Prostate gland (tissue), 2 donors: ENCODE measurements around the gene GNAZ. TPM values are rescaled to one million over a fixed set of nuclear protein-coding genes. Genes with fewer than 3 reads are reported as not detected.

Experiments used
- DNase-seq: peaks from one replicate; pipeline ENCODE4 v3.0.0-alpha.2; 2019; ENCODE audit warnings: low spot score
- H3K27ac ChIP-seq, 2 donors: fragments of 200-600 bp; sonication (generic); 2 replicates each; pipeline ENCODE4 v1.5.1; 2017 to 2019
- H3K27me3 ChIP-seq: fragments of 200-600 bp; sonication (generic); replicated peaks from 2 replicates; pipeline ENCODE4 v1.5.1; 2019; ENCODE audit not compliant: insufficient read depth
- H3K36me3 ChIP-seq, 2 donors: fragments of 200-600 bp; sonication (generic); 1 replicate in 1 of 2; 2 replicates in 1 of 2; pipeline versions ENCODE4 v1.5.1 to v1.8.1; 2017 to 2019
- H3K4me1 ChIP-seq: fragments of 200-600 bp; sonication (generic); replicated peaks from 2 replicates; pipeline ENCODE4 v1.5.1; 2019
- H3K4me3 ChIP-seq, 2 donors: fragments of 200-600 bp; sonication (generic); 2 replicates each; pipeline ENCODE4 v1.5.1; 2017 to 2019
- H3K9me3 ChIP-seq: fragments of 200-600 bp; sonication (generic); 2 replicates; pipeline ENCODE4 v1.5.1; 2017
- CTCF ChIP-seq, 4 experiments: fragments of 200-600 bp in 2 of 4; fragments of 450-650 bp in 2 of 4; sonication (generic) in 2 of 4; IDR thresholded peaks; 1 replicate in 3 of 4; 2 replicates in 1 of 4; pipeline ENCODE4 v1.5.1; 2016 to 2019; ENCODE audit warnings: antibody characterized with exemption in 4 of 4, mild to moderate bottlenecking in 2 of 4, moderate library complexity in 2 of 4
- POLR2A ChIP-seq: fragments of 450-650 bp; IDR thresholded peaks from one replicate; pipeline ENCODE4 v1.6.1; 2016; ENCODE audit warnings: antibody characterized with exemption, mild to moderate bottlenecking
- POLR2AphosphoS5 ChIP-seq: sonication (generic); formaldehyde crosslinking; IDR thresholded peaks from one replicate; pipeline ENCODE4 v1.6.1; 2017; ENCODE audit warnings: antibody characterized with exemption
- WGBS: methylation state at CpG from one replicate; pipeline ENCODE4 v1.1.5; 2018; 5-methylcytosine and 5-hydroxymethylcytosine counted together
- intact Hi-C: fragments of 100-400 bp; cut with DNase I; formaldehyde crosslinking; loops from one replicate; pipeline ENCODE4 v1.14.2; 2022
- total RNA-seq, 2 donors: library from RNA; depleted of rRNA; stranded (reverse); fragments of >200 nt; gene quantifications; one replicate each; pipeline ENCODE4 v1.1.0, GENCODE V29; 2016

GNAZ gene
- total RNA-seq, 2 donors from 2014 or later: 5.7 to 22.6 TPM

DNA sequence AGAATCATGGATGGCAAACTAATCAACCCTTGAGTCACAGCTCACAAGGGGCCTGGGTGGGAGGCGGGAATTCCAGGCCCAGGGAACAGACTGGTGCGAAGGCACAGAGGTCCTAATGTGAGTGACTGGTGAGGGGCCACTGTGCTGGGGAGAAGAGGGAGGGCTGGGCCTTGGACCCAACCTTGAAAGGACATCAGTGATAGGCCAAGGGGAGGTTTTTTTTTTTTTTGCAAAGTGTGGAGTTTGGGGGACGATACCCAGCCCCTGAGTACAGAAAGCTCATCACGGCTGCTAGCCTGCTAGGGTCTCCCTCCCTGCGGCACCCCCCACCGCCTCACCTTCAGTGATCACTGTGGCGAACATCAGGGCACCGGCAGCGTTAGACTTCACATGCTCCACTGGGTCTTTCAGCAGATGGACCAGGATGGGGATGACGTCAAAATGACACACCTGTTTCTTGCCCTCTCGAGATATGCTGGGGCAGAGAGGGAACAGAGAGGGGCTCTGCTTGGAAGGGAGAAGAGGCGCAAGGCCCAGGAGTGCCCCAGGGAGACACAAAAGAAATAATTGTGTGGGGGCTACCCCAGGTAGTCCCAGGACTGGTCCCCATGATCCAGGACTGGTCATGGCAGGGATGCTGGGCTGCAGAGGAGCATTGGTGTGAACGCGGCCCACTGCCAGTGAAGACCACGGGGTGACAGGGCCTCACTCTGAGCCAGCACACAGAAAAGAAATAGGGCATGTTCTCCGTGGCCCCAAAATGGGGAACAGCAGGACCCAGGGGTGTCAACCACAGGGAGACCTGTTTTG lies 8.6 kb upstream of the GNAZ start:
- intact Hi-C loops: no loop called here
- no peaks in the 10 kb centered on the region for H3K27me3 ChIP-seq
- no peaks in the 10 kb centered on the region for H3K36me3 ChIP-seq
- no peak overlapping the region for H3K27ac ChIP-seq
- no peak overlapping the region for H3K4me3 ChIP-seq
- H3K9me3 ChIP-seq: no peaks in the 10 kb centered on the region
- DNase-seq: no peak
- H3K4me1 ChIP-seq: no peaks in the 10 kb centered on the region
- WGBS: 94% methylated on average over 16 of the region's 16 CpGs
- TF ChIP-seq CTCF (IDR thresholded peaks at IDR 0.05): no peak
- no peak for TF ChIP-seq POLR2A
- TF ChIP-seq POLR2AphosphoS5: no peak

DNA sequence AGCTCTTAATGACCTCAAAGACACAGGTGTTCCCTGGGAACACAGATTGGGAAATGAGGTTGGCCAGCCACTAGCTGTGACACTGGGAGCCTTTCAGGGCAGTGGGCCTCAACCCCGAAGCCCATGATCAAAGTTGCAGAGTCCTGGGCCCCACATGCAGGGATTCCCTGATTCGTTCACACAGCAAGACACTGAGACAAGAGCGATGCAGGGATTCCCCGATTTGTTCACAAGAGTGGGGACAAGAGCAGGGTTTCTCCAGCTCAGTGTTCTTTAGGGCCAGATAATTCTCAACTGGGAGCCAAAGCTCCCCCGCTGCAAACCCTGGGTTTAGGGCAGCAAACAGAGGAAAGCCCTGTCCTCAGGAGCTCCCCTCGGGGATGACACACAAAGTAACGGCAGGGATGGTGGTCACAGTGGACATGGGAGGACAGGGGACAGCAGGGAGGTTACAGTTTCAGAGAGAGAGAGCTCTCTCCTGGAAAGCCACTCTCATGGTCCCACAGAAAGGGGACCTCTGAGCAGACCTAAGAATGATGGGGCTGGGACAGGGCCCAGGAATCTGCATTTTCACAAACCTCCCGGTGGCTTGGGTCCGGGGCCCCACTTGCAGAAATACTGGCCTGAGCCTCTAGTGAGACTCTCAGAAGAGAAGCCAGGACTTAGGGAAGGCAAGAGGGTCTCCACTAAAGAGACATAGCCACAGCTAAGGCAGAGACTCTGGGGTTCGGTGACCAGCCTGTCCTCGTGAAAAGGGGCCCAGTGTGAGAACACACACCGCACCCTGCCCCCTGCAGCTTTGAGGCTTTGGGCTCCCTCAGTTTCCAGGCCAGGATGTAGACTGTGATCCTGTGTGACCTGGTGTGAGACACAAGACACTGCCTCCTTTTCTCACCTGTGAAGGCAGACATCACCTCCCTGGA lies 7.4 kb upstream of the GNAZ start:
- intact Hi-C loops: no loop called here
- no peak overlapping the region for H3K4me3 ChIP-seq
- WGBS: 94% methylated on average over 12 of the region's 12 CpGs
- DNase-seq: no peak
- H3K36me3 ChIP-seq: no peaks in the 10 kb centered on the region
- H3K27ac ChIP-seq: no peak overlapping the region
- no peaks in the 10 kb centered on the region for H3K4me1 ChIP-seq
- TF ChIP-seq POLR2AphosphoS5: no peak
- TF ChIP-seq POLR2A: no peak
- TF ChIP-seq CTCF (IDR thresholded peaks at IDR 0.05): no peak
- no peaks in the 10 kb centered on the region for H3K27me3 ChIP-seq
- no peaks in the 10 kb centered on the region for H3K9me3 ChIP-seq

DNA sequence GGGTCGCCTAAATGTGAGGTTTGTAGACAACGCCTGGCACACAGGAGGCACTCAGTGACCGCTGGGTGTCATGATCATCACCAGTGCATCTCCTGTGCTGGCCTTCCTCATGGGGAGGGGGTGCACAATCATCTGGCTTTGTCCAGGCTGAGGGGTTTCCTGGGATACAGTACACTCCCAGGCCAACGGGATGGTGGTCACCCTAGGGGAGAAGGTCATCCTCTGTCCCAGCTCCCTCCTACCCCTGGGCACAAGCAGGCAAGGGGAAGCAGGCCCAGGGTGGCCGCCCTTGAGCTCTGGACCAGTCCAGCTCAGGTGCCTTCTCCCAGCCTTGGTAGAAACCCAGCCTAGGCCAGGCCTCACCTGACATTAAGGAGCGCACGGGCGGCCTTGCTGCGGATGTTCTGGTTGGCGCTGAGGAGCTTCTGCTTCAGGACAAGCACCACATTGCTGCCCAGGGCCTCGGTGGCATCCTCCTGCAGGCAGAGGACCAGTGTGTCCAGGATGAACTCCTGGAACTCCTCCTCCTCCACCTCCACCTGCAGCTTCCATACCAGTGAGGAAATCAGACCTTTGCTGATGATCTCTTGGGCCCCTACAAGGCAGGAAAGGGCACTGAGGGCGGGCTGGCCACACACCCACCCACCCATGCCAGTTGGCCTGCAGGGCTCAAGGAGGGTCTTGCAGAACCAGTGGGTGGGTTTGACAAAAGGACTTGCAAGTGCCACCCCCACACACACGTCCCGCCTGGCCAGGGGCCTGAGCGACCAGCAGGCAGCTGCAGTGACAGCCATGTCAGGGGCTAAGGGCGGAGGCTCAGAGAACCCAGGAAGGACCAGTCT lies 6.6 kb upstream of the GNAZ start:
- 90% methylated on average over 16 of the region's 16 CpGs for WGBS
- Histone ChIP-seq H3K27ac (no peak overlapping the region), H3K9me3 (no peaks in the 10 kb centered on the region), H3K36me3 (no peaks in the 10 kb centered on the region), H3K4me1 (no peaks in the 10 kb centered on the region), H3K27me3 (no peaks in the 10 kb centered on the region), H3K4me3 (no peak overlapping the region)
- intact Hi-C loops: no loop called here
- TF ChIP-seq POLR2AphosphoS5 (no peak), POLR2A (no peak), CTCF (IDR thresholded peaks at IDR 0.05) (no peak)
- no peak for DNase-seq

DNA sequence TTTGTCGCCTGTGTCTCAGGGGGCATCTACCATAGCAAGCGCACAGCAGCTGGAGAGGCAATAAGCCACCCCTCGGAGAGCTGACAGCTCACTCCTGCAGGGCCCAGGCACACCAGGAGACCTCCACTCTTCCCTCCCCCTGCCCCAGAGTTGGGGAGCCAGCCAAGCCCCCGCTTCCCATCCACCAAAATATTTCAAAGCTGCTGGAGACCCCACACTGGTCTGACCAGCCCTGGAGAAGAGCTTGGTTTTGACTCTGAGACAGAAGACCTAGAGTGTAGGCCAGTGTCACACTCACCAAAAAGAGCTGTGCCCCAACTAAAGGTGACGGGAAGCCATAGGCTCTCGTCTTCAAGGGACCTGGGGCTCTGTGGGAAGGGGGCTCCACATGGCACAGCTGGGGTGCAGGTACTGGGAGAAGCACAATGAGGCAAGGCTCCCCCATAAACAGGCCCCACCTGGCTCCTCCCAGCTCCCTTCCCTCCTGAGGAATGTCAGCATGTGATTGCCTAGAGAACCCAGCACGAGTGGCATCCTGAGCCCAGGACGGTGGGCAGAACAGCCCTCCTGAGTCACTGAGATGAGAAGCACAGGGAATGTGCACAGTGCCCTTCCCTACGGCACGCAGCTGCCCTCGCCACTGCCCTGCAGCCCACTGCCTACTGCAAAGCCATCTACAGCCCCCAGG lies 5.8 kb upstream of the GNAZ start:
- DNase-seq: no peak
- 83% methylated on average over 11 of the region's 11 CpGs for WGBS
- H3K36me3 ChIP-seq: no peaks in the 10 kb centered on the region
- H3K27ac ChIP-seq: no peak overlapping the region
- intact Hi-C loops: no loop called here
- peaks cover under 1% of the 10 kb centered on the region for H3K4me1 ChIP-seq
- no peaks in the 10 kb centered on the region for H3K9me3 ChIP-seq
- no peak overlapping the region for H3K4me3 ChIP-seq
- TF ChIP-seq POLR2A (no peak), POLR2AphosphoS5 (no peak), CTCF (IDR thresholded peaks at IDR 0.05) (no peak)
- H3K27me3 ChIP-seq: no peaks in the 10 kb centered on the region
